Colonic mucosa (tissue), 4 donors: ENCODE measurements around the gene FCRLB. TPM values are rescaled to one million over a fixed set of nuclear protein-coding genes. Genes with fewer than 3 reads are reported as not detected.
"Not testable (repeated sequence)": the region's sequence is repeated elsewhere in the genome, so short reads cannot be mapped to it uniquely, and the experiment has no call there.

Experiments used
- DNase-seq: peaks from one replicate; pipeline ENCODE4 v3.0.0-alpha.2; 2020
- H3K27ac ChIP-seq: fragments of 200-600 bp; one replicate; pipeline ENCODE4 v1.8.0; 2021
- H3K27me3 ChIP-seq: fragments of 200-600 bp; one replicate; pipeline ENCODE4 v1.8.0; 2021
- H3K36me3 ChIP-seq: fragments of 200-600 bp; one replicate; pipeline ENCODE4 v1.8.0; 2021
- H3K4me1 ChIP-seq: fragments of 200-600 bp; one replicate; pipeline ENCODE4 v1.8.0; 2021; ENCODE audit warnings: mild to moderate bottlenecking
- H3K4me3 ChIP-seq: fragments of 200-600 bp; one replicate; pipeline ENCODE4 v1.8.0; 2021
- H3K9ac ChIP-seq, 2 donors: one replicate each; pipeline ENCODE4 v1.7.0; 2013; ENCODE audit warnings: control low read depth in 2 of 2, low read depth in 2 of 2, low read length in 2 of 2
- H3K9me3 ChIP-seq: fragments of 200-600 bp; one replicate; pipeline ENCODE4 v1.8.0; 2021
- intact Hi-C: fragments of 100-400 bp; cut with DNase I; formaldehyde crosslinking; loops from one replicate; pipeline ENCODE4 v1.14.1; 2022
- total RNA-seq, 2 donors: library from RNA; stranded (reverse); fragmentation: NEBNext Ultra II Directional in 1 of 2; extraction: Animal tissue kit (Norgen Biotek cat#: 25700) in 1 of 2; gene quantifications; one replicate each; pipeline ENCODE4 v1.2.1, GENCODE V29; 2021
- TF ChIP-seq, protein P1 (sequence below): fragments of 200-600 bp; IDR thresholded peaks from one replicate; pipeline ENCODE4 v1.8.0; 2022; ENCODE audit warnings: antibody characterized with exemption, mild to moderate bottlenecking
- donor health status: healthy.
- donor health status: DM: no; HTN: no; CAD: no.
- donor health status: DM: no; HTN: no; CAD: no.

FCRLB gene
- total RNA-seq, 2 donors from 2014 or later = 0.16 TPM; not detected in 1

DNA sequence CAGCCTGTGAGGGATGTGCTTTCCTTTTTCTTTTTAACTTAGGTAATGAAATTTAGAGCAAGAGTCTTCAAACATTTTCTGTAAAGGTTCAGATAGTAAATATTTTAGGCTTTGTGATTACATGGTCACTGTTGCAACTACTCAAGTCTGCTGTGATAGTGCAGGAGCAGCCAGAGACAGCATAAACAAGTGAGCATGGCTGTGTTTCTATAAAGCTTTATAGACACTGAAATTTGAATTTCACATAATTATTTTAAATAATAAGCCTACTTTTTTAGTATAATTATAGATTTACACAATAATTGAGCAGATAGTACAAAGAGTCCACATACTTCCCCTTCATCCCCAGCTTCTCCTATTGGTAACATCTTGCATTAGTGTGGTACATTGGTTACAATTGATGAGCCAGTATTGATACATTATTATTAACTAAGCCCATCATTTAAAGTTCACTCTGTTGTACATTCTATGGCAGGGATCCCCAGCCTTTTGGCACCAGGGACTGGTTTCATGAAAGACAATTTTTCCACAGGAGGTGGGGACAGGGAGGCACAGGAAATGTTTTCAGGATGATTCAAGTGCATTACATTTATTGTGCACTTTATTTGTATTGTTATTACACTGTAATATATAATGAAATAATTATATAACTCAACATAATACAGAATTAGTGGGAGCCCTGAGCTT, 47.8 kb downstream of the FCRLB start:
- H3K27ac ChIP-seq = no peak overlapping the region
- intact Hi-C loops = no loop called here
- no peak for DNase-seq
- no peaks in the 10 kb centered on the region for H3K36me3 ChIP-seq
- H3K27me3 ChIP-seq = no peaks in the 10 kb centered on the region
- H3K4me1 ChIP-seq = no peaks in the 10 kb centered on the region
- H3K4me3 ChIP-seq = no peak overlapping the region
- no peak overlapping the region for H3K9ac ChIP-seq
- TF ChIP-seq, protein P1, sequence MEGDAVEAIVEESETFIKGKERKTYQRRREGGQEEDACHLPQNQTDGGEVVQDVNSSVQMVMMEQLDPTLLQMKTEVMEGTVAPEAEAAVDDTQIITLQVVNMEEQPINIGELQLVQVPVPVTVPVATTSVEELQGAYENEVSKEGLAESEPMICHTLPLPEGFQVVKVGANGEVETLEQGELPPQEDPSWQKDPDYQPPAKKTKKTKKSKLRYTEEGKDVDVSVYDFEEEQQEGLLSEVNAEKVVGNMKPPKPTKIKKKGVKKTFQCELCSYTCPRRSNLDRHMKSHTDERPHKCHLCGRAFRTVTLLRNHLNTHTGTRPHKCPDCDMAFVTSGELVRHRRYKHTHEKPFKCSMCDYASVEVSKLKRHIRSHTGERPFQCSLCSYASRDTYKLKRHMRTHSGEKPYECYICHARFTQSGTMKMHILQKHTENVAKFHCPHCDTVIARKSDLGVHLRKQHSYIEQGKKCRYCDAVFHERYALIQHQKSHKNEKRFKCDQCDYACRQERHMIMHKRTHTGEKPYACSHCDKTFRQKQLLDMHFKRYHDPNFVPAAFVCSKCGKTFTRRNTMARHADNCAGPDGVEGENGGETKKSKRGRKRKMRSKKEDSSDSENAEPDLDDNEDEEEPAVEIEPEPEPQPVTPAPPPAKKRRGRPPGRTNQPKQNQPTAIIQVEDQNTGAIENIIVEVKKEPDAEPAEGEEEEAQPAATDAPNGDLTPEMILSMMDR = no peak
- no peaks in the 10 kb centered on the region for H3K9me3 ChIP-seq

DNA sequence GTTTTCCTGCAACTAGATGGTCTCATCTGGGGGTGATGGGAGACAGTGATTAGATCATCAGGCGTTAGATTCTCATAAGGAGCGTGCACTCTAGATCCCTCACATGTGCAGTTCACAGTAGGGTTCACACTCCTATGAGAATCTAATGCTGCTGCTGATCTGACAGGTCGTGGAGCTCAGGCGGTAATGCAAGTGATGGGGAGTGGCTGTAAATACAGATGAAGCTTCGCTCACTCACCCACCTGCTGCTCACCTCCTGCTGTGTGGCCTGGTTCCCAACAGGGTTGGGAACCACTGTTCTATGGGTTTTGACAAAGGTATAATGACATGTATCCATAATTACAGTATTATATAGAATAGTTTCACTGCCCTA, 48.3 kb downstream of the FCRLB start:
- H3K9me3 ChIP-seq, H3K9ac ChIP-seq, H3K27ac ChIP-seq, DNase-seq, H3K27me3 ChIP-seq, H3K4me1 ChIP-seq, H3K4me3 ChIP-seq, intact Hi-C loops, H3K36me3 ChIP-seq: not testable (repeated sequence)

DNA sequence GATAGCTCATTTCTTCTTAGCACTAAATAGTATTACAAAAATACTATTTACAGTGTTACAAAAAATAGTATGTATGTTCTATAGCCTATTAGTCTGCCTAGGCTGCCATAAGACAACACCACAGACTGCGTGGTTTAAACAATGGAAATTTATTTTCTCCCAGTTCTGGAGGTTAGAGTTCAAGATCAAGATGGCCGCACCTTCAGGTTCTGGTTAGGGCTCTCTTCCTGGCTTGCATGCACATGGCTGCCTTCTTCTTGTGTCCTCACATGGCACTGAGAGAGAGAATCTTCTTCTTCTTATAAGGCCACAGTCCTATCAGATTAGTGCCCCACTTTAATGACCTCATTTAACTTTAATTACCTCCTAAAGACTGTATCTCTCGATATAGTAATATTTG, 48.9 kb downstream of the FCRLB start:
- no peaks in the 10 kb centered on the region for H3K27me3 ChIP-seq
- no peaks in the 10 kb centered on the region for H3K9me3 ChIP-seq
- TF ChIP-seq, protein P1 = no peak
- no peak overlapping the region for H3K9ac ChIP-seq
- no peaks in the 10 kb centered on the region for H3K4me1 ChIP-seq
- no peak overlapping the region for H3K4me3 ChIP-seq
- intact Hi-C loops = no loop called here
- H3K36me3 ChIP-seq = no peaks in the 10 kb centered on the region
- DNase-seq = no peak
- H3K27ac ChIP-seq = no peak overlapping the region

DNA sequence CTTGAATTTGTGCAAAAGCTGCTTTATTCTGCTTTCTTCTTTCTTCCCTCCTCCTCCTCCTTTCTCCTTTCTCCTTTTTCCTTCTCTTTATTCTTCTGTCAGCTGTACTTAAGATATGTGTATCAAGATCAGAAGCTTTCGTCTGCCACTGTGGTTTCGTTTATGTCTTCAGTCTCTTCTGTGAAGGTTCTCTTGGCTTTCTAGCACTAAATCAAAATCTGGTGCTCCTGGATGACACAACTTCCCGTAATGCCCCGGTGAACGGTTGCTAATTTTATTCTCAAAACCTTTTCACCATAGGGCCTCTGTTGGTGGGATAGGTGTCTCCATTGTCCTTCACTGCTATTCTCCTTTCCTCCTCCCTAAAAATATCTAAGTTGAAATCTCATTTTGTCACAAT, 49.8 kb downstream of the FCRLB start:
- H3K27ac ChIP-seq = no peak overlapping the region
- H3K4me1 ChIP-seq = no peaks in the 10 kb centered on the region

DNA sequence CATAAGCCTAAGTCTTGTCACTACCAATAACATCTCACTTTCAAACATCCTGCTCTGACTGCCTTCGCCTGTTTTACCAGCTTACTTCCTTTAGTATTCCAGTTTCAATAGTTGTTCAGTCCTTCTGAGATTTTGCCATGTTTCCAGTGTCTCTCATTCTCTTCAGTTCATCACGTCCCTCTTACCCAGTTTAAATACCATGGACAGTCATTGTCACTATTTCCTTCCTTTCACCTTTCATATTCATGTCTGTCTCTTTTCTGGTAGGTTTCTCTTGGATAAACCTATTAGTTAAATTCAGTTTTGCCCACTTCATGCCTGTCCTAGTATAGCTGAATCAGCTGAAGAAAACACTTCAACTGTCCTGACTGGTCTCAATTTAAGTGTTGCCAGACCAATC, 50.6 kb downstream of the FCRLB start:
- Histone ChIP-seq H3K9me3 (no peaks in the 10 kb centered on the region), H3K9ac (no peak overlapping the region), H3K4me1 (no peaks in the 10 kb centered on the region), H3K27ac (no peak overlapping the region), H3K4me3 (no peak overlapping the region), H3K36me3 (no peaks in the 10 kb centered on the region), H3K27me3 (no peaks in the 10 kb centered on the region)
- no peak for DNase-seq
- TF ChIP-seq, protein P1 = no peak
- intact Hi-C loops = no loop called here

More for the DNA sequence above, 49.8 kb downstream of the FCRLB start:
- TF ChIP-seq, protein P1 = no peak
- Histone ChIP-seq H3K9ac (no peak overlapping the region), H3K27me3 (no peaks in the 10 kb centered on the region), H3K9me3 (no peaks in the 10 kb centered on the region), H3K36me3 (no peaks in the 10 kb centered on the region), H3K4me3 (no peak overlapping the region)
- intact Hi-C loops = no loop called here
- DNase-seq = no peak

DNA sequence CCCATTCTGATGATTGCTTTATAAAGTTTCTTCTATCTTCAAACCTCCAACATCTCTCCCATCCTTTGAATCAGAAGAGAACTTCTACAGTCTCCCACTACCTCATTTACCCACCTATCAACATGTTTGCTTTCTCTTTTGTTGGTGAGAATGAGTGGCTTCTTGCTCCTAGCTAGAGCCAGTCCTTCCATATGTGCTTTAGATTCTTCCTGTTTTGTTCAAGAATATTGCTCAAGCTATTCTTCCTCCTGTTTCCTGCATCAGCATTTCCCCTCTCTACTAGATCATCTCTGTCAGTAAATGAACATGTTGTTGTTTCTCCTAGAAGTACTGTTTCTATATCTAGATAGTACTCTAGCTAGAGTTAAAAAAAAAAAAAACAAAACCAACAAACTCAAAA, 51.1 kb downstream of the FCRLB start:
- Histone ChIP-seq H3K9ac (no peak overlapping the region), H3K9me3 (no peaks in the 10 kb centered on the region), H3K27me3 (no peaks in the 10 kb centered on the region), H3K4me3 (no peak overlapping the region), H3K27ac (no peak overlapping the region), H3K36me3 (no peaks in the 10 kb centered on the region), H3K4me1 (no peaks in the 10 kb centered on the region)
- DNase-seq = no peak
- TF ChIP-seq, protein P1 = no peak
- intact Hi-C loops = no loop called here
